ENCODE measurements around the gene PTPRD. TPM values are rescaled to one million over a fixed set of nuclear protein-coding genes. Genes with fewer than 3 reads are reported as not detected.

PTPRD gene
- total RNA-seq, 1 experiment from 2014 or later = 32.5 TPM

- H4K91ac ChIP-seq (ENCODE audit: insufficient read length, low read depth, low read length) = no peak overlapping the region
- H2AK5ac ChIP-seq (ENCODE audit: insufficient read length, low read length) = no peak overlapping the region
- H3K27ac Mint-ChIP-seq = no peak overlapping the region
- no peak overlapping the region for H2BK20ac ChIP-seq (ENCODE audit: low read depth, low read length, poor library complexity, severe bottlenecking)
- no peak overlapping the region for H4K8ac ChIP-seq (replicated peaks; ENCODE audit: insufficient read length, low read depth, low read length)
- no peak overlapping the region for H2BK120ac ChIP-seq (ENCODE audit: low read depth, low read length, poor library complexity, severe bottlenecking)
- no peaks in the 10 kb centered on the region for H3K9me3 Mint-ChIP-seq
- H3K4me3 Mint-ChIP-seq = no peak overlapping the region
- H3K36me3 Mint-ChIP-seq (ENCODE audit: insufficient read depth in 1 of 3, low read depth in 3 of 3) = no peaks in the 10 kb centered on the region
- H3K56ac ChIP-seq (ENCODE audit: insufficient read length, low read depth, low read length) = no peak overlapping the region
- H3K4me1 ChIP-seq (ENCODE audit: insufficient read depth, low read length) = no peaks in the 10 kb centered on the region
- no peak overlapping the region for H3K9ac ChIP-seq (ENCODE audit: extremely low read depth, insufficient read length, low read length)
- H2BK5ac ChIP-seq (ENCODE audit: insufficient read length, low read length) = no peak overlapping the region
- H2AFZ ChIP-seq (ENCODE audit: low read length) = no peak overlapping the region
- no peak overlapping the region for H3K23ac ChIP-seq (ENCODE audit: insufficient read length, low read depth, low read length)
- H3K23me2 ChIP-seq (ENCODE audit: insufficient read length, low read depth, low read length, poor library complexity, severe bottlenecking) = no peaks in the 10 kb centered on the region
- no peak overlapping the region for H3K14ac ChIP-seq (ENCODE audit: insufficient read depth, low read length)
- no CpG with 5 or more reads among the region's 7 CpGs for WGBS (ENCODE audit: extremely low coverage, insufficient read length, low lambda C conversion rate)
- no peaks in the 10 kb centered on the region for H3K79me1 ChIP-seq (ENCODE audit: insufficient read depth, low read depth, low read length, poor library complexity, severe bottlenecking)
- no peak overlapping the region for H3K4me2 ChIP-seq (ENCODE audit: insufficient read depth, insufficient read length, low read length)
- H3K9me3 ChIP-seq (ENCODE audit: control insufficient read depth, low read depth, low read length) = no peaks in the 10 kb centered on the region
- H4K5ac ChIP-seq (ENCODE audit: insufficient read length, low read depth, low read length) = no peak overlapping the region
- H3K27me3 Mint-ChIP-seq (ENCODE audit: low read depth) = no peaks in the 10 kb centered on the region
- H3T11ph ChIP-seq (ENCODE audit: low read length) = no peak overlapping the region
- TF ChIP-seq, protein P1, sequence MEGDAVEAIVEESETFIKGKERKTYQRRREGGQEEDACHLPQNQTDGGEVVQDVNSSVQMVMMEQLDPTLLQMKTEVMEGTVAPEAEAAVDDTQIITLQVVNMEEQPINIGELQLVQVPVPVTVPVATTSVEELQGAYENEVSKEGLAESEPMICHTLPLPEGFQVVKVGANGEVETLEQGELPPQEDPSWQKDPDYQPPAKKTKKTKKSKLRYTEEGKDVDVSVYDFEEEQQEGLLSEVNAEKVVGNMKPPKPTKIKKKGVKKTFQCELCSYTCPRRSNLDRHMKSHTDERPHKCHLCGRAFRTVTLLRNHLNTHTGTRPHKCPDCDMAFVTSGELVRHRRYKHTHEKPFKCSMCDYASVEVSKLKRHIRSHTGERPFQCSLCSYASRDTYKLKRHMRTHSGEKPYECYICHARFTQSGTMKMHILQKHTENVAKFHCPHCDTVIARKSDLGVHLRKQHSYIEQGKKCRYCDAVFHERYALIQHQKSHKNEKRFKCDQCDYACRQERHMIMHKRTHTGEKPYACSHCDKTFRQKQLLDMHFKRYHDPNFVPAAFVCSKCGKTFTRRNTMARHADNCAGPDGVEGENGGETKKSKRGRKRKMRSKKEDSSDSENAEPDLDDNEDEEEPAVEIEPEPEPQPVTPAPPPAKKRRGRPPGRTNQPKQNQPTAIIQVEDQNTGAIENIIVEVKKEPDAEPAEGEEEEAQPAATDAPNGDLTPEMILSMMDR (conservative IDR thresholded peaks at IDR 0.05) = no peak
- H2BK12ac ChIP-seq (ENCODE audit: insufficient read length, low read depth, low read length) = no peak overlapping the region
- no peak for DNase-seq
- H3K4me1 Mint-ChIP-seq = peaks cover 3 to 8% of the 10 kb centered on the region in 2 experiments; a peak in 2 of 4 replicates
- no peak overlapping the region for H3K27ac ChIP-seq (ENCODE audit: insufficient read length, low read depth, low read length)
- no peak overlapping the region for H3K18ac ChIP-seq (ENCODE audit: insufficient read length, low read depth, low read length)
- no peaks in the 10 kb centered on the region for H3K27me3 ChIP-seq (ENCODE audit: insufficient read depth, low read length)
- no peak overlapping the region for H2BK15ac ChIP-seq (ENCODE audit: low read depth, low read length)
- no peaks in the 10 kb centered on the region for H3K79me2 ChIP-seq (ENCODE audit: insufficient read depth, low read length)
- H4K20me1 ChIP-seq (ENCODE audit: control insufficient read depth, insufficient read depth, insufficient read length) = no peaks in the 10 kb centered on the region
- H3K4ac ChIP-seq (ENCODE audit: low read depth, low read length) = no peak overlapping the region
Measured at GRCh38 chr9:8284884-8285283, 2327.9 kb downstream of the PTPRD start.

All from H9 (cell line).